ENCODE measurements around the gene SLC25A13.

The SLC25A13 gene

DNA sequence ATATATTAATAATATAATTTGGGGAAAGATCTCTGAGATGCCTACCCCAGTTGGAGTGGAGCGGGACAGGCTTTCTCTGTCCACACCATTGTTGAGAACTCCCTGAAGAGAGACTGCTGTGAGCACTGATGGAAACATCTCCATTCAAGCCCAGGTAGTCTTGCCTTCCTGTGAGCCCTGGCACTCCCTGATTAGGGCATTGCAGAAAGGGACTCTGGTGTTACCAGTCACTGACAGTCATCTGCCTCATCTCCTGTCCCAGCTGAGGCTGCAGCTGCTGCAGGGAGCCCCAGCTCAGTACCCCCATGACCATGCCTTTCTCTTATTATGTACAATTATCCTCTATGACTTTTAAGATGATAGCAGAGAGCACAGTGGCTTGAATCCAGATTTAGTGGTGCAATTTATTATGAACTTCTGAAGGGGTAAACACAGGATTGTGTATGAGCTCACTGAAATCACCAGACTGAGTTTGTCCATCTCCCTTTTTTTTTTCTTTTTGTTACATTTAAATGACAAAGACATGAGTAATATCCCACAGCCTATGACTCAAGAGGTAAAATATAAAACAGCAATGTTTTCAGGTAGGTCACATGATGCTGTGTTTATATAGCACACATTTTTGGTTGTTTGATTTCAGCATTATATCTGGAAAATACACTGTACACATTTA is 236.9 kb downstream of the SLC25A13 start:
- no peak for DNase-seq

DNA sequence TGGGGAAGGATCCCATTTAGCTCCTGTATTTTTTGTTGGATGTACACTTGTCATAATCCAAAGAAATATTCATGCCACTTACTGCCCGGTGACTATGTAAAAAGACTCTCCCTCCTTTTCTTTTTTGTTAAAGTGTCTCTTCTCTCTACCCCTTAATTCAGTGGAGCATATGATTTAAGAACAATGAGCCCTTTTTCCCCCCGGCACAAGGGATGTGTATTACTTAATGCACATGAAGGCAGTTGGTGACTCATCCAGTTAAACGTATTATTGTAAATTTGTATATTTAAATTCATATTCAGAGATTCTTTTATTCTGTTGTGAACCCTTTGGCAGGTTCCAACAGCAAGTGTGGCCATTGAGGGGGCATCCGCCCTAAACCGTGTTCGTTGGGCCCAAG is 241.9 kb downstream of the SLC25A13 start:
- no peak for DNase-seq

DNA sequence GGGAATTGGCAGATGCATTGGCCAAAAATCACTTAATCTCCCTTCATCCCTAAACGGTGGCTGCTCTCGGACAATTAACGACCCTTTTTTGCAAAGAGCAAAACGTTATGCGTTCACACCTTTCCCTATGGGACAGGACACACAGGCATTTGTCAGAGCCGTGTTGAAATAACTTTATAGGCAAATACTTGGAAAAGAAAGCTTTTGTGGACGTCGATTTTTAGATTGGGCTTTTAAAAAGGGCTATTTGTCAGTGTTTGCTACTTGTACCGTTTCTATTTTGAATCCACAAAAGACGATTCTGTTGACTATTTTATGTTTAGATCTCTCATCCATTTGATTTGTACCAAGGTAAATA is 245.6 kb downstream of the SLC25A13 start:
- no peak for DNase-seq

DNA sequence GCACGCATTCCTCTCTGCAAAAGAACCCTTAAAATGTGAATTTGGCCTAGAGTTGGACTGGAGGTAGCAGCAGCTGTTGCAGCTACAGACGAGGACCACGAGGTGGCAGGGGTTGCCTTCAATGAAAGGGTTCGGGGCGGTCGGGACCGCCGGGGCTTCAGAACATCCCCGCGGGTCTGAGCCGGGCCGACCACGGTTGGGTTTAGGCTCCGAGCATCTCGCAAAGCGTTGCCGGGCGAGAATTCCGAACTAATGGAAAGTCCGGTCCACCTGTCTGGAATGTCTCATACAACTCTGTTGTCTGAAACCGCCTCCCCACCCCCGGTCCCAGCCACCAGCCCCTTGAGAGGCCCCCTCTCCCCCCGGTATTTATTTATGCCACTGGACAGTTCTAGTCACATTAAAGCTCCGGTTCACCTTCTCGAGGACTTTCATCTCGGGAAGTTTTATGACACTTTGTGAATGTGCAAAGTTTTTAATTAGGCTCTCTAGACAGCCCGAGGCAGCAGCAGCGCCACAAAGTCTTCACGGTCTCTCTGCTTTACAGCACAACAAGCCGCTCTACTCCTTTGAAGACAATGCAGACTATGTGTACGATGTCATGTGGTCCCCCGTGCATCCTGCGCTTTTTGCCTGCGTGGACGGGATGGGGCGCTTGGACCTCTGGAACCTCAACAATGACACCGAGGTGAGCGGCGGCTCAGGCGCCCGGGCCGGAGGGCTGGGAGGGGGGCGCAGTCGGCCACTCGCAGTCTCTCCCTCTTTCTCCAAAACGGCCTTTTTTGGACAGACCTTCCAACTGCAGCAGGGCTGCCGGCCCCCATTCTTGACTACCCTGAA is 246.2 kb downstream of the SLC25A13 start:
- DNase-seq: peak; percentile 68

DNA sequence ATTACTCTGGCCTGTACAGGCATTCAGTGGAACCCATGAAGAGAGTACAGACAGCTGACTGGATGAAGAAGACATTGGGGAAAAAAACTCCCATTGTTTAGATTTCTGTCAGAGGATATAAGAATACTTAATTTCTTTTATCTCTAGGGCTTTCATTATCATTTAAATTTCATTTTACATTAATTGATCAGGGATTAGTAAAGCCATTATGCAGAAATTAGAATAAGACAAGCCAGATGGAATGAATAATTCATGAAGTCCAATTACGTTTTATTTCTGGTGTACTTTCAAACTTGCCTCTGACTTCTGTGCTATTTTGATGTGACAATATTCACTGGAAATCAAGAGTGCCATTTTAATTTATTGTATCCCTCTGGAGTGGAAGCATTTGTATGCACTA is 247.0 kb downstream of the SLC25A13 start:
- no peak for DNase-seq

Measured in NCI-H2171 (cell line).